ENCODE measurements around the gene LRRFIP1.

The LRRFIP1 gene

DNA sequence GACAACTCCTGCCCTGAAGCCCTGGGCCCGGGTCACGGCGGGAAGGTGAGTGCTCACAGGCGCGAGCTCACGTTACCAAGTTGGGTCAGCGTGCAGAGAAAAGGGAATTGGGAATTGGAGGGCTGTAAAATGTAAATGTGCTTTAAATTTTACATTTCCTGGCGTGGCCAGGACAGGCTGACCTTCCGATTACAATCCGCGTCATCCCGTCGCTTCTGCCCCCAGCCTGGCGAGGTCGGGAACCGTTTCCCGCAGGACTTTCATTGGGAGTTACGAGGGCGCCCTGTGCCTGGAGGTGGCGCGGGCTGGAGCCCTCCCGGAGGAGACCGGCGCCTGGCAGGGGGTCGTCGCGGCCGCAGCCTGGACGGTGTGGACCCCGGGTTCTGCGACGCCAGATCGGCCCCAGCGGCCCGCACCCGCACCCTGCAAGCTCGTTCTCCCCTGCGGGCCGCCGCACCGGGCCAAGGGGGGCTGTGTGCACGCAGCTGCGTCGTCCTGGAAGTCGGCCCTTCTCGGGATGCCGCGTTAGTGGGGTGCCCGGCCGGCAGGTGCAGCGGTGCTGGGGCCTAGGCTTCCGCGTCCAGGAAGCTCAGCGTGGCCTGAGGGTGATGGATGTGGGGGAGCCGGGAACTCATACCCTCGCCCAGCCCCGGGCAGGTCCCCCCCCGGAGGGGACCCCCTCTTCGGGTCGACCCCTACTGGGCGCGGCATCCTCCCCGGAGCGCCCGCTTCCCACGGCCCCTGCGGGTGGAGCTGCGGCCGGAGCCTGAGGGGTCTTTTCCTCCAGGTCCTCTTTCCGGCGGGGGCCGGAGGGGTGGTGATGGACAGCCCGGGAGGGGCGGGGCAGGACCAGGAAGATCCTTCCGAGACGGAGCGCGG is 63.9 kb downstream of the LRRFIP1 start:
- DNase-seq, result no peak

DNA sequence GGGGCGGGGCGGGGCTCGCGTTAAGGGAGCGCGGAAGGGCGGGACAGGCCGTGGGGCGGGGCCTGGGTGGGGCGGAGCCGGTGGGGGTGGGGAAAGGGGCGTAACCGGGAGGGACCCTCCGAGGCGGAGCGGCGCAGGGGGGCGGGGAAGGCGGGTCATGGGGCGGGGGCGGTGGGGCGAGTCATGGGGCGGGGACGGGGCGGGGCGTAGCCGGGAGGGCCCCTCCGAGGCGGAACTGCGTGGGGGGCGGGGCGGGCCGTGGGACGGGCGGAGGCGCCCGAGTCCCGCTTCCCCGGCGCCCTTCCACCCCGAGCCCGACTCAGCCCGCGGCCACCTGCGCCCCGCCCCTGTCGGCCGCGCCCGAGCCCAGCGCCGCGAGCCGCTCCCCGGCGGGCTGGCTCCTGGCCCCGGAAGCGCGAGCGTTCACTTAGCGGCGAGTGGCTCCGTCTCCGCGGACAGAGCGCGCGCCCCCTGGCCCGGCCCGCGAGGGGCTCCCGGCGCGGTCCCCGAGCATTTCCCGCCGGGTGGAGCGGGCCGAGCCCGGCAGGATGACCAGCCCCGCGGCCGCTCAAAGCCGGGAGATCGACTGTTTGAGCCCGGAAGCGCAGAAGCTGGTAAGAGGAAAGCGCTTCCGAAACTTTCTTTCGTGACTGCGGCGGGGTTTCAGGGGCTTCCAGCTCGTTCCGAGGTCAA is 64.7 kb downstream of the LRRFIP1 start:
- peak; percentile 92 for DNase-seq

DNA sequence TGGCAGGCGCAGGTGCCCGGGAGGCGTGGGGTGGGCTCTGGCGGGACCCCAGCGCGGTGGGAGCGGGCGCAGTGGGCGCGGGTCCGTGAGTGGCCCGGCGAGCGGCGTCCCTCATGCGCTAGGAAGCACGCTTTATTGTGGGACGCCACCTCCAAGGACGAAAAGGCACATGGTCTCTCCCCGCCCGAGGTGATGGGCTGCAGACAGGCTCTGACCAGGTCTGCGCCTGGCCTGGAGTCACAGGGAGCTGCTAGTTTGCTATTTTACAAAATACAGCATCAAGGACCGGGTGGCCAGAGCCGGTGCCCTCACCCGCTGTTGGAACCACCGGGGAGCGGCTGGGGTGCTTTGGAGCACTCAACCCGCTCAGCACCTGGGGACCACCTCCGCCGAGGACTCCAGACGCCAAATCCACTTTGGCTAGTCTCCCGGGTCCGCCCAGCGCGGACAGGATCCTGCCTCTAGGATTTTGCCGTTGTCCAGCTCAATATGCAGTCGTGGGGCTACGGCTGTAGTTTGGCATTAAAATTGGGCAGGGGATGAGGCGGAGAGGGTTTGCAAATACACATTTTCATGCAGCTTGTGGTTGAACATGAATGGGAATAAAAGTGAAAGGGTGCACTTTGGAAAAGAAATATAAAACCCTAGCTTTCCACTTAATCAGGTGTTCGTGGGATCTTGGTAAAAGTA is 65.4 kb downstream of the LRRFIP1 start:
- no peak for DNase-seq

DNA sequence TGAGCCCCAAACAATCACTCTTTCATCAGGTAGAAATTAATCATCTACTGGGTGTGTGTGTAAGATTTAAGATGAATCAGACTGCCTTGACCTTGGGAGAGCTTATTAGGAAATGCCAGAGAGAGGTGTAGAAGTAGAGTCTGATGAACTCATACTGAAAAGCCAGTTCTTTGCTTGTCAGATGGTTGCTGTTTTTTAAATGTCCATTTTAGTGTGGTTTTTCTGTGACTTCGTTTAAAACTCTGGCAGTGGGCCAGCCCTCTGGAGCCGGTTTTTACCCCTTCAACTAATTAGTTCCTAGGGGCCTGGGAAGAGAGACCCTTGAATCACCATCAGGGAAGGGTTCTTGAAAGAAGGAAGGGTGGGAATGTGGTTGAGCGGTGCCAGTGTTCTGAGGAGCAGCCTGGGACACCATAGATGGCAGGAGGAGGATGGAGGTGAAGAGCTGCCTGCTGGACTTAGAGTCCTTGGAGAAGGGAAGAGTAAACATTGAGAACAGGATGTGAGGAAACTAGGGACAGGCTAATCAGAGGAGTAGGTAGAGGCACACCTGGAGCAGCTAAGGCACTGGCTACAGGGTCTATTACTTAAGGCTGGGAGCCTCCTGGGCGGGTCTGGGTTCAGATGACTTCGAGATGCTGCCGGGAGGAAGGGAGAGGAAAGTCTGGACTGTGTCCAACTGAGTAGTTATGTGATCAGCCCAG is 66.1 kb downstream of the LRRFIP1 start:
- DNase-seq, result no peak

DNA sequence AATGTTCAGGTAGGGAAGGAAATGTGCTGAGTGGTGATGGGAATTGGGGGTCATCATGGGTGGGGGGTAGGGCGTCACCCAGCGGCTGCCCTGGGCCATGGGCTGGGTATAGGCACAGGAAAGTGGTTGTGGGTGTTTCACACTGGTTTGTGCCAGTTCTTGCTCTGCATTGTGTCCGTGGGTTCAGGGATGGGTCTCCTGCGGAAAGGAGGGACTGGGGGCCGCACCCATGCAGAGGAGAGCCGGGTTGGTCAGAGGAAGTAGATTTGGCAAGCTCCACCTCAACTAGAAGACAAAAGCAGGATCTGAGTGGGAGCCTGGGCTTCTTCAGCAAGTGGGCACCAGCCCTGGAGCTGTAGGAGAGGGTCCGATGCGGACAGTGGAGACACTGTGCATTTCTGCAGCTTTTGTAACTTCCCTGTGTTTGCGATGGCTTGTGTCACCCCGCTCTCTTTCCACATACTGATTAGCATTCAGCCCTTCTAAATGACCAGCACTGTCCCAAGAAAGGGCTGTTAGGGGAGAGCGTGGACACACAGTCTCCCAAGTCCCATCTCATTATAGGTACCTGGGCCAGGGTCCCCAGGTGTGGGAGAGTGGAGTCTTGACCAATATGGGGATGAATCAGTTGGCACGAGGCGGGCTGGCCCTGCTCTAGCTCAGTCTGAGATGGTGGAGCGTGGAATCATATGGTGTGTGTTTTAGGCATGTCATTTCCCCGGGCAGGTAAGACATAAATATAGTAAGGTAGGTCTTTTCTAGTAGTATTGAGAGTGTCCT is 67.2 kb downstream of the LRRFIP1 start:
- DNase-seq, result peak; percentile 71

DNA sequence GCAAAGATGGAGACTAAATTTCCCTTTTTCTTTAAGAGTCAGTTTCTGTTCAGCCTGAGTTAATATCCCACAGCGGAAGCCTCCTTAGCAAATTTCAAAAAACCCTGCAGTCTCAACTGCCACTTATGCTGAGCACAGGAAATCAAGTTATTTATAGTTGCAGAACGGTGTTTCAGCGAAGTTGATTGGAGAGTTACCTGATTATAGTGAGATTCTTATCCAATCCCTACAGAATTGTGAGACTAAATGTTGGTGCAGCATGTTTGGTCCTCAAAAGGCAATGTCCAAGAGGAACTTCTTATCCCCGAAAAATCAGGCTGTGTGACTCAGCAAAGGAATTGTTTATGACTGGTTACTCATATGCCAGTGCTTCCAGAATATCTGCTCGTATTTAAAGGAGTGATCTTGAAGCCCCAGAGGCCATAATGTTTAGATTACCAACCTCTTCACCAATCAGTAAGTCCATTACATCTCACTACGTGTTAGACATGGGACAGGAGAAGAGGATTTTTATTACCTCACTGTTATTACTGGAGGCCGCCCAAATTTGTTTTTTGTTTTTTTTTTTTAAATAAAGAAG is 67.9 kb downstream of the LRRFIP1 start:
- DNase-seq, result peak; percentile 72

DNA sequence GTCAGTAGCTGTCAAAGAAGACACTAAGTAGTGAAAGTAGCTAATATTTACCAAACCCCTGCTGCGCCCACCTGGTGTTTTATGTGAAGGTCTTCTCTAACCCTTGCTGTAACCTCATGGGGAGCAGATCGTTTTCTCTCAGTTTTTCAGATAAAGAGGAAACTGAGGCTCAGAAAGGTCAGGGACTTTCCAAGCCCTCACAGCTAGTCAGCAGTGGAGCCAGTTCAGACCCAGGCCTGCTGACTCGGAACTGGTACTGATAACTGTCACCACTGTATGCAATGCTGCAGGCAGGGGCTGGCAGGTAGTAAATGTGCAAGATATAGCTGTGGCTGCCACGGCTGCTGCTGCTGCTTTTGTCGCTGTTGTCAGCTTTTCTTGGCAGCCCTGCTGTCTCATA is 69.1 kb downstream of the LRRFIP1 start:
- DNase-seq, result no peak

DNA sequence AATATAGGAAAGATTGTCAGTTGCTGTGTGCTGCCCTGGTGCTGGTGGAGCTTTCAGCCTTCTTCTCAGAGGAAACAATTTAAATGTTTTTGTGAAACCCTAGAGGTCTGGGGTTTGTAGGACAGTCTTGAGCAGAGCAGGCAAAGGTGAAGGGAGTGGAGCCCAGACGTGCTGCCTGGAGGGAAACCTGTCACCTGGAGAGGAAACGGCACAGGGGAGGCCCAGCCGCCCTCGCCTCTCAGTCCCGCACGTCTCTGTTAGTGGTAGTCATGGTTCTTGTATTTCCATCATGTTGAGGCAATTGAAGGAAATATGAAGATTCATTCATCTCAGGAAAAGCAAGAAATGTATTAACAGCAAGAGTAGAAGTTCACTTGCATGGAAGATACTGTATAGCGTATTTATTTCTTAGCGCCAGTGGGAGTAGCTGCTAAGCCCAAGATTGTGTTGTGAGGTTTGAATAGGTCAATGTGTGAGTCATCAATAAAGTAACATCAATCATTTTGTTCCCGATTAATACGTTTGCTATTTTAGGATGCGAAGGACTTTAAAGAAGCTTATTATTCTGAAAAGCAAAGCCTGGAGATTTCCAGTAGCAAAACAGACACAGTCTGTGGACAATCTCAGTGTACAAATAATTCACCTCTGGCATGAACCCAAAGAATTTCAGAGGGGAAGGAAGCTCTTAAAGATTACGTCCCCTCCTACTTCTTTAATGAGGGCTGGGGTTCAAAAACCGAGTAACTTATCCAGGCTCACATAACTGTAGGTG is 70.4 kb downstream of the LRRFIP1 start:
- no peak for DNase-seq

DNA sequence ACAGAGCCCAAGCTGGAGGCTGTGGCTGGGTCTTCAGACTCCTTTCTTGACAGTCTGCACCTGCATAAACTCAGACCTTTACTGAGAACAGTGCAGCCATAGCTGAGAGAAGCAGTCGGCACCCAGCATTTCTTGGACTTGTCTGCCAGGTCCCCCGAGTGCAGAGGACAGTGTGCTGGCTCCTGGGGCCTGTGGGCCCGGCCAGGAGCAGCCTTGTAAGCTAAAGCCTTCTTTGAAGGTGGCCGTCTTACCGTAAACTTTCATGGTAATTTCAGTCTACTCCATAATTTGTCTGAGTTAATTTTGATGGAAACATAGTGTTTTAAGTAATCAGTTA is 70.9 kb downstream of the LRRFIP1 start:
- no peak for DNase-seq

DNA sequence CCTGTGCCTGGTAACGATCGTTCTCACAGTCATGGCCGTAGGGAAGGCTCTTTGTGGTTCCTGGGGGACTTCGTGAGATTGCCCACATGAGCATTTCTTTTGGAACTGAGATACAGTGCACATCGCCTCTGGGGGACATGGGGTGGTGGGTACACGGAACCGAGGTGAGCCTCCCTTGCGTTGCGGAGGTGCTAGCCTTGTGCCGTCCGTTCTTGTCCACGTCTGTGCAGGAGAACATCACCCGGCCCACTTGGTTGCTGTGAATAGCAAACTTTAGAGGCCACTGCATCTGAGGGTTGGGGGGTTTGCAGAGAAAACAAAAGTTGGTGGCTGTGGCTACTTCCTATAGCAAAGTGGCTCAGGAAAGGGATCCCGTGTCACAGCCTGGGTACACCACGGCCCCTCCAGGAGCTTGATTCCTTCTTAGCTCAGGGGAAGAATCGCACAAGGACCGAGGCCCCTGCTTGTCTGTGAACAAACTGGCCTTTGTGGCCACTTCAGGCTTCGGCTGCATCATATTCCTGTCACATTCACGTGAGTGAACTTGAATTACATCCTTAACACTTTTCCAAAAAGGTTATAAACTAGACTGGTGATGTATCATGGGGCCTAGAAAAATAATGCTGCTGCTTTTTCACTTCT is 72.6 kb downstream of the LRRFIP1 start:
- no peak for DNase-seq

DNA sequence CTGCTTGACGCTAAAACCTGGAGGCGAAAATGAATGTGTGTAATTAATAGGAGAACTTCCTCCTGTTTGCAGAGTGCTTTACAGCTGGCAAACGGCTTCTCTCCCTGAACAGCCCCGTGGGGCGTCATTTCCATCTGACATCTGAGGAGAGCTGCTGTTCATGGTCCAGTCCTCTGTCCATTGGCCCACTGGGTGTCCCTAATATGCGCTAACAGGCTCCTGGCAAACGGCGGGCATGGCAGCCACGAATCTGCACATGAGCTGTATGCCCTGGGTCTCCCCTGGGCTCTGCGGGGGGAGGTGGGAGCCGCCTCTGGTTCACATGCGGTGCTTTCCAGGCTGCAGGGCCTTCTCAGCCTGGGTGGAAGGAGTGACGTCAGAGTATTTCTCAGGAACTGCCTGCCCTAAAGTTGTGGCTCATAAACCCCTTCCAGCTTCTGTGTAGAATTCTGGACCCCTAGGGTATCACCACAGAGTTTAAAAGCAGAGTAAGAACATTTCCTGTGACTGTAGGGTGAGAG is 73.2 kb downstream of the LRRFIP1 start:
- no peak for DNase-seq

DNA sequence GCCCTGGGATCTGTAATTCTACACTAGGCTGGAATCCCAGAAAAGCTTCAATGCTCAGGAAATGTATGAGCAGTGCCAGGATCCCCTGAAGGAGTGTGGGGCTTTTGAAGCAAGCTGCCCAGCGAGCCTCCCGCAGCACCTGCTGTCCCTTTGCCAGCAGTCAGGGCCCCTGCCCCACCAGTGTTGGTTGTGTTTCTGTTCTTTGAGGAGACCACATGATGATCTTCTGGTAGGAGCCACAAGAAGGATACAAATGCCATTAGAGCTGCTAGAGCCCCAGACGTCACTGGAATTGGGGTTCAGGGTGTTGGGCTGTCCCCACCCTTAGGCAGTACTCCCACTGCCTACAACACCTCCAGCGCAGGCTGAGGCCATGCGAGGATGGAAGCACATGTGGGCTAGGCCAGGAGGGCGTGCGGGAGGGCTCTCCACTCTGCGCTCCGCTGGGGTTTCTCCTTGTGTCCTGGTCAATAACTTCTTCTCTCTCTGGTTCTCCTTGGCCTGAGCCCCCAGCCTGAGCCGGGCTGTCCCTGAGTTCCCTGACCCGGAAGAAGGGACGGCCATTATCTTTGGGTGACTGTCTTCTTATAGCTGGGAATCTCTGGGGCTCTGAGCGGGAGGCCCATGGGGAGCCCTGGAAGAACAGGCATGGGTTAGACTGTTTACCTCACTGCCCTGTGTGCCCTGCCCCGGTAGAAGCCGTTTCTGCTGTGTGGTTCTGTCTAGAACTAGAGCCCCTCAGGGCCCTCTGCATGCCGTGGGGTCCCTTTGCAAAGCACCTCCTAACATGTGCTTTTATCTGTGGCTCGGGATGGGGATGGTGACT is 73.9 kb downstream of the LRRFIP1 start:
- DNase-seq, result no peak

DNA sequence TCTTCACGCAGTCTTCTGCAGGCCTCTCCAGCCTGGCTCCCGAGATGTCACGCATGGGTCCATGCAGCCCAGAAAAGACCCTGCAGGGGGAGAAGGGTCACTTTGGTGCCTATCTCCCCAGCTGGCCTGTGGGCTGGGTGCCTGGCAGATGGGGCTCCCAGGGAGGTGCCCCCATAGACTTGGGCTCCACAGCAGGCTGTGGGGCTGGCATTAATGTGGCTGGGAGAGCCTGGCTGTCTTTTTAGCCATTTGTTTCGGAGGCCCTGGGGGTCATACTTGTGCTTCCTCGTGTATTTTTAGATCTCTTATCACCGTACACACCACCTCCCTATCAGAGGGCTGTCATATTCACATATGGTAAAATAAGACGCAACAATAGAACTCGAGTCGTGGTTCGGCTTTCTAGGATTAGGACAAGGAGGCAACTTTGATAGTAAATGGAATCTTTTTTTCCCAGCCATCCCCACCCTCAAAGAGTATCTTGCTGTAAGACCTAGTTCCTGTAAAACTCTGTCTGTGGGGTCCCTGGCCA is 74.5 kb downstream of the LRRFIP1 start:
- no peak for DNase-seq

DNA sequence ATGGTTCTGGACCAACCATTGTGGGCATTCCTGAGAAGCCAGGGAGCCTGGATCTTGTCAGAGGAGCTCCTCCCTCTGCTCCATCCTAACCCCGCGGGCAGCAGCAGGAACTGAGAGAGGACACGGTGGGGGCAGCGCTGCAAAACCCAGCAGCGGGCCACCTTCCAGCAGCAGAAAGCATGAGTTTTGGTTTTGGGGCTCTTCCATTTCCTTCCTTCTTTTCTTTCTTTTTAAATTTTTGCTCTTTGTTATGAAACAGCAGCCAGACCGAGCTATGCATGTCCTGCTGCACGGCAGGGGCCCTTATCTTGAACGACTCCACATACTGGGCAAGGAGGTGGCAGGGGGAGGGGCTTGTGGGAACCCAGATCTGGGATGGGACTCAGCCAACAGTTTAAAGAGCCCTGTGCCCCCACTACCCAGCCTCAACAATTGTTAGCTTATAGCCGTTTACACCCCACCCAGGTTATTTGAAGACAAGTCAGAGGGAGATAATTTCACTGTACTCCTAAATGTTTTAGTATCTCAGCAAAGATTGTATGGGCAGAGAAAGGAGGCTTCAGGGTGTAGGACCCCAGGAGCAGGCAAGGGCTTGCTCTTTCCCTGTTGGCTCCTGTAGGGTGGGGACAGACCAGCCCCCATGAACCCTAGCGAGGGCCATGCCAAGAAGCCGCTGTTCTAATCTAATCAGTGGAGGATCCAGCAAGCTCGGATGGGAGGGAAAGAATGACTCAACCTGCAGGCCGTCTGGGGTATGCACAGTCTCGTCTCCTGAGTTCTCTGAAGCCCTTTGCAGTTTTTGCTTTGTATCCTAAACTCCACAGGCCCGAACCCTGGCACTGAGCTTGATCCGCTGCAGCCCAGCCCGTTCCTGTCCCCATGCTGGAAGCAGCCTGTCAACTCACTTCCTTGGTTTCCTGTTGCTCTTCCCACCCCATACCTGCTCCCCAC is 75.3 kb downstream of the LRRFIP1 start:
- peak; percentile 47 for DNase-seq

DNA sequence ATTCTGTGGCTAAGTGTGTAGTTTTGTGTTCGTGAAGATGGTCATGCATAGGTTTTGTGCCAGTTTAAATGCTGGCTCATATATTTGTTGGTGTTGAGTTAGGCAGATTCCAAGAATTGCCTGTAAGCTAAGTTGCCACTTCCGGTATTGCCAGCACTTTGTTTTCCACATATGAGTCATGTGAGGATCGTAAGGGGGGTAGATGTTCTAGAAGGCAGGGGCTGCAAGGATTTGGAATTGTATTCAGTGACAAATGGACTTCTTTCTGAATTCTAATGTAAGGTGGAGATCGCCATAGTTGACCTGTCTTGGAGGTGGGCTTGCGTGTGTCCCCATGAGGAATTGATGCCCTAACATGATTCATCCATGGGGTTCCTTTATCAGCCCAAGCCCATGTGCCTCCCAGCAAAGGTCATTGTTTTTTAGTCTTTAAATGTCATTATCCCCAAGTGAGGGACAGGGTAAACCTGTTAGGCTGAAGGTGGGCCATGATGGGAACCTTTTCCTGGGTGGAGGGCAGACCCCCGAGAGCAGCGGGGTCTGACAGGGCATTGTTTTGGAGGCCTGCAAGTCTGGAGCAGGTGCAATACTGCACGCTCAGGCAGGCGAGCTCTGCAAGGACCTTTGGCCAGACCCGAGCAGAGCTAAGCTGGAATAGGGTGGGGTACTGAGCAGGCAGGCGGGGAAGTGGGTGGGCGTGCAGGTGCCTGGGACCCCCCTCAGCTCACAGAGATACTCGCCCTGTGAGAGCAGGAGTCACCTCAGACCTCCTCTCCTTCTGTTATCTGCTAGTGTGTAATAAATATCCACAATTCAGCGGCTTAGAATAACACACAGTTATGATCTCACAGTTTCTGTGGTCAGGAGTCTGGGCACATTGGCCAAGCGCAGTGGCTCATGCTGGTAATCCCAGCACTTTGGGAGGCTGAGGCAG is 77.4 kb downstream of the LRRFIP1 start:
- no peak for DNase-seq

DNA sequence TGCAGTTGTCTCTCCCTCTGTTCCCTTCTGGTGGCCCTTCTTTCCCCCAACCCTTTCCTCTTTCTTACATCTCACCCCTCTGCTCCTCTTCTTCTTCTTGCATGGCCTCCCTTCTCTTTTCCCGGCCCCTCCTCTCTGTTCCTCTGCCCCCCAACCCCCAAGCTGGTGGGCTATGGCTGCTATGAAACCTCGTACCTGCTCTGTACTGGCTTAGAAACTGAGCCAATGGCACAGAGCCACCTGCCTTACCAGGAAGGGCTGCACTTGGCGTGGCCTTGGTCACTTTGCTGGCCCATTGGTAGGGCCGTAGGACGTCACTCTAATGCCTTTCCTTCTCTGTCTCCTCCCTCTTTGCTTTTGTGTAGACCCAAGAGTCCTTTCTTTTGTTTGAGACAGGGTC is 78.9 kb downstream of the LRRFIP1 start:
- DNase-seq, result no peak

DNA sequence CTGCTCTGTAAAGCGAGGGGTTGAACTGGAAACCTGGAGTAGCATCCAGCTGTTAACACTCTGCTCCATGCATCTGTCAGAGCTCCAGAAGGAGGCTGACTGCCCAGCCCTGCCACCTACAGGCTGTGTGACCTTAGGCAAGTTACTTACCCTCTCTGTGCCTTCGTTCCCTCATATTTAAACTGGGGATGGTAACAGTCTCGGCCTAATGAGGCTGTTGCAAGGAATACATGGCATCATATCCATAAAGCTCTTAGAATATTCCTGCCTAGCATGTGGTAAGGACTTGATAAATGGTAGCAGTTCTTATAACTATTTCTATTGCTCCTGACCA is 80.6 kb downstream of the LRRFIP1 start:
- DNase-seq, result no peak
